GM12864 (cell line): ENCODE data around the gene CMC2.

Experiments used
- DNase-seq: peaks from one replicate; pipeline ENCODE4 v3.0.0-alpha.2; 2011; ENCODE audit warnings: low read depth
- H3K4me3 ChIP-seq: 2 replicates; pipeline ENCODE4 v1.5.1; 2011; ENCODE audit warnings: mild to moderate bottlenecking, low read depth, low read length, control low read depth
- TF ChIP-seq, protein P1 (sequence below): IDR thresholded peaks from 2 replicates; pipeline ENCODE4 v1.5.1; 2011; ENCODE audit warnings: low read depth, mild to moderate bottlenecking, moderate library complexity, low read length, control low read depth, inconsistent platforms; ENCODE audit errors: missing control alignments

Gene CMC2

DNA sequence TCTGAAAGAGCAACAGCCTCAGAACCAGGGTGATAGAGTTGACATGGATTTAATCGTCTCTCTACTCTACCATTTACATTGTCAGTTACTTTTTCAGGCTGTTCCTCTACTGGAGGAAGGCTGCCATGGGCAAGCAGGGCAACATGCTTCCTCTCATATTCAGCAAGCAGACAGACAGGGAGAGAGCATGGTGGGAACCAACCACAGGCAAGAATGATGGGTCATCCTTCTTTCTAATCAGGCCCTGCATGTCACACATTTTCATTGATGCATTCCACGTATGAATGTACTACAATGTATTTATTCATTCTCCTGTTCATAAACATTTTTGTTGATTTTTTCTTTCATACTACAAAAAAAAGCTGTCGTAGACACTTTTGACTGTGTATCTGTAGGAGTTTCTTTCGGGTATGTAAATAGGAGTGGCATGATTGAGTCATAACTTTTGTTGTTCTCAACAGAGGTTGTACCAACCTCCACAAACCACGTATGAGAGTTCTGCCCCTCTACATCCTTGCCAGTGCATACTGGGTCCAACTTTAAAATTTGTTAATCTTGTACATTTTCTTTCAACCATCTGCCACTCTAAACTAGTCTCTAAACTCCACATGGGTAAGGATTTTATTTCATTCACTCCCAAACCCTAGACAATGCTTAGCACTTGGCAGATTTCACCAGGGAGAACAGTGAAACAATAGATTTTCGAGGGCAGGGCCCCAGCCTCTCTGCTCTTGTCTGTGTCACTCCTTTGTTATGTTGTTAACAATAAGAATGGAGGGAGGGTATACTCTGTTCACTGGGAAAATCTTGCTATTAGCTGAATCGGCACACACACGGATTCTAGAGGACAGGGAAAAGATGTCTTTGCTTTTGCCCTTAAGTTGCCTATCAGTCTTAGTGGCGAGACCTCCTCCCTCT lies 58.7 kb downstream of the CMC2 start:
- no peak overlapping the region for H3K4me3 ChIP-seq
- TF ChIP-seq, protein P1, sequence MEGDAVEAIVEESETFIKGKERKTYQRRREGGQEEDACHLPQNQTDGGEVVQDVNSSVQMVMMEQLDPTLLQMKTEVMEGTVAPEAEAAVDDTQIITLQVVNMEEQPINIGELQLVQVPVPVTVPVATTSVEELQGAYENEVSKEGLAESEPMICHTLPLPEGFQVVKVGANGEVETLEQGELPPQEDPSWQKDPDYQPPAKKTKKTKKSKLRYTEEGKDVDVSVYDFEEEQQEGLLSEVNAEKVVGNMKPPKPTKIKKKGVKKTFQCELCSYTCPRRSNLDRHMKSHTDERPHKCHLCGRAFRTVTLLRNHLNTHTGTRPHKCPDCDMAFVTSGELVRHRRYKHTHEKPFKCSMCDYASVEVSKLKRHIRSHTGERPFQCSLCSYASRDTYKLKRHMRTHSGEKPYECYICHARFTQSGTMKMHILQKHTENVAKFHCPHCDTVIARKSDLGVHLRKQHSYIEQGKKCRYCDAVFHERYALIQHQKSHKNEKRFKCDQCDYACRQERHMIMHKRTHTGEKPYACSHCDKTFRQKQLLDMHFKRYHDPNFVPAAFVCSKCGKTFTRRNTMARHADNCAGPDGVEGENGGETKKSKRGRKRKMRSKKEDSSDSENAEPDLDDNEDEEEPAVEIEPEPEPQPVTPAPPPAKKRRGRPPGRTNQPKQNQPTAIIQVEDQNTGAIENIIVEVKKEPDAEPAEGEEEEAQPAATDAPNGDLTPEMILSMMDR = no peak
- DNase-seq = no peak

DNA sequence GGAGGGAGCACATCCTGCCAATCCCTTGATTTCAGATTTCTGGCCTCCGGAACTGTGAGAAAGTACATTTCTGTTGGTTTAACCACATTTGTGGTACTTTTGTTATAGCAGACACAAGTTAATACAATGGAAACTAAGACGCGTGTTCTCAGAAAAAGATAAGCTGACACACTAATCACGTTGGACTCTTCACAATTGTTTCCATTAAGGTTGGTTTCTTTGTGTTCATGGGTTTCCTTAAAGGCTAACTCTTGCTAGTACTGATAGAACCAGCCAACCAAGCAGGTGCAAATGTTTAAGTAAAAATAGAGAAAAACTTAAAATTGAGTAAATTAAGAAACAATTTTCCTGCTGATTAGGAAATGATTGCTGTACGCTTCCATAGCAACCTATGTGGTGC lies 59.4 kb downstream of the CMC2 start:
- H3K4me3 ChIP-seq = no peak overlapping the region
- TF ChIP-seq, protein P1 = no peak
- no peak for DNase-seq

DNA sequence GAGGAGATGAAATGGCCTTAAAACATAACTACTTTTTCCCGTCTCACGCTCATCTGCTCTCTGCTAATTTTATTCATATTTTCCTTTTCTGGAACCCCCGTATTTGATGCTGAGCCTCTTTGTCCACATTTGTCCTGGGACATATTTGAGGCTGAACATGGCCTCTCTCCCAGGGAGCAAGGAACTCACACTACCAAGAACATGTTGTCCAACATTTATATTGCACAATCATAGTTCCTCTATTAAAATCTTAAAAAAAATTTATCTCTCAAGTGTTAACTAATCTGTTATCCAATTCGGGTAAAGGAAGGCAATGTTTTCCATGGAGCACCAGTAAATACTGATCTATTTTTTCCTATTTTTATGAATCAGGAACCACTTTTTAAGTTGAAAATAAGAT lies 60.2 kb downstream of the CMC2 start:
- no peak overlapping the region for H3K4me3 ChIP-seq
- DNase-seq = no peak
- TF ChIP-seq, protein P1 = no peak

DNA sequence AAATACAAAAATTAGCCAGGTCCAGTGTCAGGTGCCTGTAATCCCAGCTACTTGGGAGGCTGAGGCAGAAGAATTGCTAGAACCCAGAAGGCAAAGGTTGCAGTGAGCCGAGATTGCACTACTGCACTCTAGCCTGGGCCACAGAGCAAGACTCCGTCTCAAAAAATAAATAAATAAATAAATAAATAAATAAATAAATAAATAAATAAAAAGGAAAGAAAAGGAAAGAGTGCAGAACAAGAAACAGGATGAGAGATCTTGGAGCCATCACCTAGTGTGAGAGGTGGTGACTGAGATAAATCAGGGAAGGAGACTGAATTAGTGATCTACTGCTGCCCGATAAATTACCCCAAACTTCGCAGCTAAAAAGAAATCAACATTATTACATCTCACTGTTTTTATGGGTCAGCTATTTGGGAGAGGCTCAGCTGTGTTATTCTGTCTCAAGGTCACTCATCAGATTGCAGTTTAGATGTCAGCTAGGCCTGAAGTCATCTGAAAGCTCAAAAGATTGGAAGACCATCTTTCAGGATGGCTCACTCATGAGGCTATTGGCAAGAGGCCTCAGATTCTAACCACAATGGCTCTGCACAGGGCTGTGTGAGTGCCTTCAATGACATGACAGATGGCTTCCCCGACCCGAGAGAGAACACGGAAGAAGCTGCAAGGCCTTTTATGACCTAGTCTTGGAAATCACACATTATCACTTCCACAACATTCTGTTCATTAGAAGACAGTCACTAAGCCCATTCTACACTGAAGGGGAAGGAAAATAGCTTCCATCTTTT lies 66.4 kb downstream of the CMC2 start:
- DNase-seq = no peak
- no peak overlapping the region for H3K4me3 ChIP-seq
- TF ChIP-seq, protein P1 = no peak

DNA sequence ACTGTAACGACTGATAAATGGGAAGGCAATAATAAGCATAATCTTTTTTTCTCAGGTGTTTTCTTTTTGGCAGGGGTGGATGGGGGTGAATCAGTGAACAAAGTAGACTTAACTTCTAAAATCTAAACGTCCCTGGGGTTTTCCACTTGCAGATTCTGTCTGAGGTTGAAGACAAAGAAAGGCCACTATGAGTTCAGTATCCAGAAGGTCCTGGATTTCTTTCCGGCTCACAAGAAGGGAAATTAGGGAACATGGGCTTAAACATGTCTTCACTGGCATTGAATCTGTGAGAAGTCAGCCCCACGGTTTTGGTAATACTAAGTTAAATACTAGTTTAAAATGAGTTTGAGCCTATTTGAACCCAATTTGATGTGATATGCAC lies 67.8 kb downstream of the CMC2 start:
- TF ChIP-seq, protein P1 = no peak
- no peak overlapping the region for H3K4me3 ChIP-seq
- DNase-seq = no peak

DNA sequence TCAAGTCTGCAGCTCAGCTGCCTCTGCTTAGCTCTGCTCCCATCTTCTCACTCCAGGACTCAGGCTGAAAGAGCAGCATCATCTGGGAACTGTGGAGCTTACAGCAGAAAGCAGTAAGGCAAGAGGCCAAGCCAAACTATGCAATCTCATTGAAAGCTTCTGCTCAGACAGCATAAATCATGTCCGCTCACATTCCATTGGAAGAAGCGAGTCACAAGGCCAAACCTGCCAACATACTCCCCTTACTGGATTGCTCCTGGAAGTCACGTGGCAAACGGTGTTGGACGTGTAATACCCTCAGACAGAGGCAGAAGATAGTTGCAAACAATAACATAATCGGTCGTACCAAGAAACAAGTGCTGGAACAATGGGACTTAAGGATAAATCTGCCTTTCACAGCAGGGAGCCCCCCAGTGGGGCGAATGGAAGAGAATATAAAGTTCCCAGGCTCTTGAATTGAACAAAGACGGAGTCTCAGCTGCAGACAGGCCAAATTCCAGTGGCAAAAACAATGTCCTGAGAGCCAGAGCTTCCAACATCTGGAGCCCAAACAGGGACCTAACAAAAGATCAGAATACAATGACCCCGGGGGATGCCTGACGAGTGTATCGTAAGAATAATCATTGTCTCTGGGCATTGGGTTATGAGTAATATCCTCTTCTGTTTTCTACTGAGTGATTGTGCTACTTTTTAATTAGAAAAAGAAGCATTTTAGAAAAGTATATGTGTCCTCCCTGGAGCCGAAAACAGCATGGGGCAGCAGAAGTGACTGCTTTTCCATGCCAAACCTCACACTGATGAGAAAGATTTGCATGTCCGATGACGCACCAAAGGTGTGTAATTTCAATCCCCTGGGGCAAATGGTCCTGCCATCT lies 68.4 kb downstream of the CMC2 start:
- TF ChIP-seq, protein P1 = no peak
- no peak for DNase-seq
- H3K4me3 ChIP-seq = no peak overlapping the region
